ENCODE measurements around the gene HSPB8.

DNA sequence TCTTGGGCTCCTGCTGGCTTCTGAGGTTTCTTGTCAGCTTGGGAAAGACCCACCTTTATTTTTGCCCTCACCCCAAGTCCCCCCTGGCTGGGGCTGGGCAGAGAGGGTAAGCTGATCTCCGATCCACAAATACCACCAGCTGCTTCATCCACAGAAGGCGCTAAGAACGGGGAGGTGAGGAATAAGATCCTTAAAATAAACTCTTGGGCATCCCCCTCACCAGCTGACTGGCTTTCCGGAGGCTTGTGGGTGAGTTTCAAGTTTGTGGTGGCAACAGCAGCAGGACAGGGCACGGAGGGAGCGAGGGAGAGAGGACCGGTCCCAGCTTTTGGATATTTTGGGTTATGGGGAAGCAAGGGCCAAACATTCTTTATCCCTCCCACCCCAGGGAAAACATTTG, 20.8 kb upstream of the HSPB8 start:
- TF ChIP-seq, protein P1, sequence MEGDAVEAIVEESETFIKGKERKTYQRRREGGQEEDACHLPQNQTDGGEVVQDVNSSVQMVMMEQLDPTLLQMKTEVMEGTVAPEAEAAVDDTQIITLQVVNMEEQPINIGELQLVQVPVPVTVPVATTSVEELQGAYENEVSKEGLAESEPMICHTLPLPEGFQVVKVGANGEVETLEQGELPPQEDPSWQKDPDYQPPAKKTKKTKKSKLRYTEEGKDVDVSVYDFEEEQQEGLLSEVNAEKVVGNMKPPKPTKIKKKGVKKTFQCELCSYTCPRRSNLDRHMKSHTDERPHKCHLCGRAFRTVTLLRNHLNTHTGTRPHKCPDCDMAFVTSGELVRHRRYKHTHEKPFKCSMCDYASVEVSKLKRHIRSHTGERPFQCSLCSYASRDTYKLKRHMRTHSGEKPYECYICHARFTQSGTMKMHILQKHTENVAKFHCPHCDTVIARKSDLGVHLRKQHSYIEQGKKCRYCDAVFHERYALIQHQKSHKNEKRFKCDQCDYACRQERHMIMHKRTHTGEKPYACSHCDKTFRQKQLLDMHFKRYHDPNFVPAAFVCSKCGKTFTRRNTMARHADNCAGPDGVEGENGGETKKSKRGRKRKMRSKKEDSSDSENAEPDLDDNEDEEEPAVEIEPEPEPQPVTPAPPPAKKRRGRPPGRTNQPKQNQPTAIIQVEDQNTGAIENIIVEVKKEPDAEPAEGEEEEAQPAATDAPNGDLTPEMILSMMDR (optimal IDR thresholded peaks at IDR 0.05 in 1 of 3, IDR thresholded peaks at IDR 0.05 in 1 of 3, conservative IDR thresholded peaks at IDR 0.05 in 1 of 3; ENCODE audit: extremely low read depth in 1 of 3, insufficient read depth in 2 of 3, low read length in 3 of 3): no peak
- TF ChIP-seq EZH2 (IDR thresholded peaks at IDR 0.05; ENCODE audit: low read length): no peak

All from keratinocyte (primary cell).